ENCODE data around the gene SPAM1.

DNA sequence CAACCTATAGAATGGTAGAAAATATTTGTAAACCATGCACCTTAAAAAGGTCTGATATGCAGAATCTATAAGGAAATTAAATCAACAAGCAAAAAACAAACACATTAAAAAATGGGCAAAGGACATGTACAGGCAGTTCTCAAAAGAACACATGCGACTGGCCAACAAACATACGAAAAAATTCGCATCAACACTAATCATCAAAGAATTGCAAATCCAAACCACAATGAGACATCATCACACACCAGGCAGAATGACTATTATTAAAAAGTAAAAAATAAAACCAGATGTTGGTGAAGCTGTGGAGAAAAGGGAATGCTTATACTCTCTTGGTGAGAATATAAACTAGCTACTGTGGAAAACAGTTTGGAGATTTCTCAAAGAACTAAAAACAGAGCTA lies 74.7 kb downstream of the SPAM1 start:
- TF ChIP-seq, protein P1, sequence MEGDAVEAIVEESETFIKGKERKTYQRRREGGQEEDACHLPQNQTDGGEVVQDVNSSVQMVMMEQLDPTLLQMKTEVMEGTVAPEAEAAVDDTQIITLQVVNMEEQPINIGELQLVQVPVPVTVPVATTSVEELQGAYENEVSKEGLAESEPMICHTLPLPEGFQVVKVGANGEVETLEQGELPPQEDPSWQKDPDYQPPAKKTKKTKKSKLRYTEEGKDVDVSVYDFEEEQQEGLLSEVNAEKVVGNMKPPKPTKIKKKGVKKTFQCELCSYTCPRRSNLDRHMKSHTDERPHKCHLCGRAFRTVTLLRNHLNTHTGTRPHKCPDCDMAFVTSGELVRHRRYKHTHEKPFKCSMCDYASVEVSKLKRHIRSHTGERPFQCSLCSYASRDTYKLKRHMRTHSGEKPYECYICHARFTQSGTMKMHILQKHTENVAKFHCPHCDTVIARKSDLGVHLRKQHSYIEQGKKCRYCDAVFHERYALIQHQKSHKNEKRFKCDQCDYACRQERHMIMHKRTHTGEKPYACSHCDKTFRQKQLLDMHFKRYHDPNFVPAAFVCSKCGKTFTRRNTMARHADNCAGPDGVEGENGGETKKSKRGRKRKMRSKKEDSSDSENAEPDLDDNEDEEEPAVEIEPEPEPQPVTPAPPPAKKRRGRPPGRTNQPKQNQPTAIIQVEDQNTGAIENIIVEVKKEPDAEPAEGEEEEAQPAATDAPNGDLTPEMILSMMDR (conservative IDR thresholded peaks at IDR 0.05): no peak
- no peak for TF ChIP-seq ZFX (IDR thresholded peaks at IDR 0.05)
